ENCODE measurements around the gene BFSP2.

GRCh38 chr3:133362539-133362938, 37.3 kb upstream of the BFSP2 start:
- TF ChIP-seq CTCF (IDR thresholded peaks at IDR 0.05; ENCODE audit: low read depth, low read length, poor library complexity, severe bottlenecking) (no peak), EZH2phosphoT487 (IDR thresholded peaks at IDR 0.05; ENCODE audit: borderline replicate concordance, low read length) (no peak)
